ENCODE measurements around the gene OGFOD2.

The OGFOD2 gene

GRCh38 chr12:122942637-122943036, 32.4 kb upstream of the OGFOD2 start:
- no peak overlapping the region for H3K4me3 ChIP-seq (ENCODE audit: low read depth, low read length)
- peaks cover 1% of the 10 kb centered on the region for H3K36me3 ChIP-seq (ENCODE audit: control insufficient read depth, insufficient read depth, low read length)
- H3K4me1 ChIP-seq (ENCODE audit: control insufficient read depth, insufficient read depth, low read length) = no peaks in the 10 kb centered on the region
- no peaks in the 10 kb centered on the region for H3K9me3 ChIP-seq (ENCODE audit: control insufficient read depth, insufficient read depth, low read length)
- H3K9ac ChIP-seq (ENCODE audit: low read depth, low read length) = no peak overlapping the region
- no peaks in the 10 kb centered on the region for H3K27me3 ChIP-seq (ENCODE audit: control insufficient read depth, insufficient read depth, low read length)

GRCh38 chr12:122943196-122943595, 31.8 kb upstream of the OGFOD2 start:
- Histone ChIP-seq H3K9ac (ENCODE audit: low read depth, low read length) (no peak overlapping the region), H3K9me3 (ENCODE audit: control insufficient read depth, insufficient read depth, low read length) (no peaks in the 10 kb centered on the region), H3K4me3 (ENCODE audit: low read depth, low read length) (no peak overlapping the region), H3K27me3 (ENCODE audit: control insufficient read depth, insufficient read depth, low read length) (no peaks in the 10 kb centered on the region), H3K4me1 (ENCODE audit: control insufficient read depth, insufficient read depth, low read length) (no peaks in the 10 kb centered on the region), H3K36me3 (ENCODE audit: control insufficient read depth, insufficient read depth, low read length) (no peaks in the 10 kb centered on the region)

GRCh38 chr12:122944605-122945592, 30.1 kb upstream of the OGFOD2 start:
- no peak overlapping the region for H3K4me3 ChIP-seq (ENCODE audit: low read depth, low read length)
- H3K36me3 ChIP-seq (ENCODE audit: control insufficient read depth, insufficient read depth, low read length) = no peaks in the 10 kb centered on the region
- no peaks in the 10 kb centered on the region for H3K27me3 ChIP-seq (ENCODE audit: control insufficient read depth, insufficient read depth, low read length)
- H3K9ac ChIP-seq (ENCODE audit: low read depth, low read length) = no peak overlapping the region
- H3K4me1 ChIP-seq (ENCODE audit: control insufficient read depth, insufficient read depth, low read length) = no peaks in the 10 kb centered on the region
- H3K9me3 ChIP-seq (ENCODE audit: control insufficient read depth, insufficient read depth, low read length) = no peaks in the 10 kb centered on the region

- Histone ChIP-seq H3K4me1 (ENCODE audit: control insufficient read depth, insufficient read depth, low read length) (no peaks in the 10 kb centered on the region), H3K9me3 (ENCODE audit: control insufficient read depth, insufficient read depth, low read length) (no peaks in the 10 kb centered on the region), H3K27me3 (ENCODE audit: control insufficient read depth, insufficient read depth, low read length) (no peaks in the 10 kb centered on the region), H3K36me3 (ENCODE audit: control insufficient read depth, insufficient read depth, low read length) (no peaks in the 10 kb centered on the region), H3K4me3 (ENCODE audit: low read depth, low read length) (no peak overlapping the region), H3K9ac (ENCODE audit: low read depth, low read length) (no peak overlapping the region)
Measured at GRCh38 chr12:122946690-122947341, 28.2 kb upstream of the OGFOD2 start.

GRCh38 chr12:122947352-122947792, 27.7 kb upstream of the OGFOD2 start:
- Histone ChIP-seq H3K9ac (ENCODE audit: low read depth, low read length) (no peak overlapping the region), H3K4me3 (ENCODE audit: low read depth, low read length) (no peak overlapping the region), H3K27me3 (ENCODE audit: control insufficient read depth, insufficient read depth, low read length) (no peaks in the 10 kb centered on the region), H3K4me1 (ENCODE audit: control insufficient read depth, insufficient read depth, low read length) (no peaks in the 10 kb centered on the region), H3K9me3 (ENCODE audit: control insufficient read depth, insufficient read depth, low read length) (no peaks in the 10 kb centered on the region), H3K36me3 (ENCODE audit: control insufficient read depth, insufficient read depth, low read length) (no peaks in the 10 kb centered on the region)

GRCh38 chr12:122948605-122949004, 26.4 kb upstream of the OGFOD2 start:
- H3K9me3 ChIP-seq (ENCODE audit: control insufficient read depth, insufficient read depth, low read length) = no peaks in the 10 kb centered on the region
- H3K4me1 ChIP-seq (ENCODE audit: control insufficient read depth, insufficient read depth, low read length) = no peaks in the 10 kb centered on the region
- H3K9ac ChIP-seq (ENCODE audit: low read depth, low read length) = no peak overlapping the region
- no peak overlapping the region for H3K4me3 ChIP-seq (ENCODE audit: low read depth, low read length)
- H3K36me3 ChIP-seq (ENCODE audit: control insufficient read depth, insufficient read depth, low read length) = no peaks in the 10 kb centered on the region
- no peaks in the 10 kb centered on the region for H3K27me3 ChIP-seq (ENCODE audit: control insufficient read depth, insufficient read depth, low read length)

GRCh38 chr12:122949405-122949804, 25.6 kb upstream of the OGFOD2 start:
- H3K27me3 ChIP-seq (ENCODE audit: control insufficient read depth, insufficient read depth, low read length) = no peaks in the 10 kb centered on the region
- no peaks in the 10 kb centered on the region for H3K4me1 ChIP-seq (ENCODE audit: control insufficient read depth, insufficient read depth, low read length)
- H3K4me3 ChIP-seq (ENCODE audit: low read depth, low read length) = no peak overlapping the region
- no peak overlapping the region for H3K9ac ChIP-seq (ENCODE audit: low read depth, low read length)
- no peaks in the 10 kb centered on the region for H3K36me3 ChIP-seq (ENCODE audit: control insufficient read depth, insufficient read depth, low read length)
- no peaks in the 10 kb centered on the region for H3K9me3 ChIP-seq (ENCODE audit: control insufficient read depth, insufficient read depth, low read length)

- no peaks in the 10 kb centered on the region for H3K27me3 ChIP-seq (ENCODE audit: control insufficient read depth, insufficient read depth, low read length)
- no peak overlapping the region for H3K9ac ChIP-seq (ENCODE audit: low read depth, low read length)
- H3K9me3 ChIP-seq (ENCODE audit: control insufficient read depth, insufficient read depth, low read length) = no peaks in the 10 kb centered on the region
- no peaks in the 10 kb centered on the region for H3K4me1 ChIP-seq (ENCODE audit: control insufficient read depth, insufficient read depth, low read length)
- no peaks in the 10 kb centered on the region for H3K36me3 ChIP-seq (ENCODE audit: control insufficient read depth, insufficient read depth, low read length)
- H3K4me3 ChIP-seq (ENCODE audit: low read depth, low read length) = no peak overlapping the region
Measured at GRCh38 chr12:122949816-122950675, 25.0 kb upstream of the OGFOD2 start.

GRCh38 chr12:122951406-122951805, 23.6 kb upstream of the OGFOD2 start:
- no peak overlapping the region for H3K9ac ChIP-seq (ENCODE audit: low read depth, low read length)
- H3K4me3 ChIP-seq (ENCODE audit: low read depth, low read length) = no peak overlapping the region
- H3K4me1 ChIP-seq (ENCODE audit: control insufficient read depth, insufficient read depth, low read length) = no peaks in the 10 kb centered on the region
- H3K36me3 ChIP-seq (ENCODE audit: control insufficient read depth, insufficient read depth, low read length) = no peaks in the 10 kb centered on the region
- H3K9me3 ChIP-seq (ENCODE audit: control insufficient read depth, insufficient read depth, low read length) = no peaks in the 10 kb centered on the region
- no peaks in the 10 kb centered on the region for H3K27me3 ChIP-seq (ENCODE audit: control insufficient read depth, insufficient read depth, low read length)

GRCh38 chr12:122951979-122952892, 22.8 kb upstream of the OGFOD2 start:
- Histone ChIP-seq H3K4me1 (ENCODE audit: control insufficient read depth, insufficient read depth, low read length) (no peaks in the 10 kb centered on the region), H3K4me3 (ENCODE audit: low read depth, low read length) (no peak overlapping the region), H3K9me3 (ENCODE audit: control insufficient read depth, insufficient read depth, low read length) (no peaks in the 10 kb centered on the region), H3K9ac (ENCODE audit: low read depth, low read length) (no peak overlapping the region), H3K27me3 (ENCODE audit: control insufficient read depth, insufficient read depth, low read length) (no peaks in the 10 kb centered on the region), H3K36me3 (ENCODE audit: control insufficient read depth, insufficient read depth, low read length) (no peaks in the 10 kb centered on the region)

GRCh38 chr12:122955156-122955555, 19.9 kb upstream of the OGFOD2 start:
- H3K36me3 ChIP-seq (ENCODE audit: control insufficient read depth, insufficient read depth, low read length) = peaks cover 3% of the 10 kb centered on the region
- no peaks in the 10 kb centered on the region for H3K9me3 ChIP-seq (ENCODE audit: control insufficient read depth, insufficient read depth, low read length)
- no peaks in the 10 kb centered on the region for H3K27me3 ChIP-seq (ENCODE audit: control insufficient read depth, insufficient read depth, low read length)
- H3K9ac ChIP-seq (ENCODE audit: low read depth, low read length) = no peak overlapping the region
- no peak overlapping the region for H3K4me3 ChIP-seq (ENCODE audit: low read depth, low read length)
- H3K4me1 ChIP-seq (ENCODE audit: control insufficient read depth, insufficient read depth, low read length) = no peaks in the 10 kb centered on the region

All from iPS-15b (cell line).